ENCODE data around the gene ABHD15. TPM values are rescaled to one million over a fixed set of nuclear protein-coding genes. Genes with fewer than 3 reads are reported as not detected.

The ABHD15 gene
- polyA plus RNA-seq, 3 donors = 3.1 to 4.6 (median 3.6) TPM

DNA sequence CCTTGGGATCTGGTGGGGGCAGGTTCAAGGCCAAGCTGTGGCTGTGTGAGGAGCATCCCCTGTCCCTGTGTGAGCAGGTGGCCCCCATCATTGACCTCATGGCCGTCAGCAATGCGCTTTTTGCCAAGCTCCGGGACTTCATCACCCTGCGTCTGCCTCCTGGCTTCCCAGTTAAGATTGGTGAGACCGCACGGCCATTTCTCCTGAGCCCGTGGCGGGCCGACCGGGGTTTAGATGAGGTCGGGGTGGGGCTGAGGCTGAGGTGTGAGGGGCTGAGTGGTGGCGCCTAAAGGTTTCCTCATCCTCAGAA is 45.2 kb upstream of the ABHD15 start:
- Histone ChIP-seq H2AFZ (ENCODE audit: insufficient read depth, low read depth, low read length, poor library complexity, severe bottlenecking) (no peak overlapping the region), H3K36me3 (replicated peaks in 1 of 2; ENCODE audit: control insufficient read depth in 1 of 2, insufficient read depth in 2 of 2, low read length in 2 of 2) (no peaks in the 10 kb centered on the region), H3K27ac (ENCODE audit: low read depth in 1 of 2, low read length in 2 of 2) (no peak overlapping the region), H4K20me1 (ENCODE audit: insufficient read depth, low read length) (peaks cover 27% of the 10 kb centered on the region), H3K79me2 (ENCODE audit: insufficient read depth, low read length) (no peaks in the 10 kb centered on the region), H3K4me1 (ENCODE audit: control insufficient read depth in 1 of 2, insufficient read depth in 2 of 2, low read length in 2 of 2) (peaks cover 40 to 45% of the 10 kb centered on the region in 2 donors), H3K4me2 (replicated peaks; ENCODE audit: extremely low read depth, low read length, poor library complexity, severe bottlenecking) (no peak overlapping the region), H3K4me3 (replicated peaks in 1 of 3; ENCODE audit: low read depth in 2 of 3, low read length in 3 of 3) (no peak overlapping the region), H3K9ac (ENCODE audit: insufficient read depth, low read length, poor library complexity, severe bottlenecking) (no peak overlapping the region), H3K9me3 (replicated peaks in 1 of 2; ENCODE audit: control insufficient read depth in 1 of 2, insufficient read depth in 1 of 2, low read length in 2 of 2) (no peaks in the 10 kb centered on the region), H3K27me3 (ENCODE audit: control insufficient read depth in 2 of 2, insufficient read depth in 2 of 2, low read length in 2 of 2) (peaks cover 7 to 37% of the 10 kb centered on the region in 2 donors)
- H3K9me3 Mint-ChIP-seq = peaks cover 0 to 7% (median 1%) of the 10 kb centered on the region in 7 donors
- H3K27me3 Mint-ChIP-seq (ENCODE audit: low read depth in 3 of 3) = peaks cover 35 to 45% (median 36%) of the 10 kb centered on the region in 3 donors
- H3K4me3 Mint-ChIP-seq = peak overlapping the region in 1 of 2 donors; percentile 46
- 98% methylated on average over 4 of the region's 12 CpGs for WGBS (ENCODE audit: insufficient coverage)
- H3K27ac Mint-ChIP-seq = no peak overlapping the region
- intact Hi-C loops (cut with micrococcal nuclease) = loop anchor here in 1 of 2 donors (10.0 kb wide), 1 partner anchor 47 kb away; the partner anchor contains the start of genes ABHD15 and TP53I13
- no peak for DNase-seq
- H3K36me3 Mint-ChIP-seq = no peaks in the 10 kb centered on the region
- peaks cover 35% of the 10 kb centered on the region for H3K4me1 Mint-ChIP-seq
- TF ChIP-seq CTCF (IDR thresholded peaks at IDR 0.05) = no peak

DNA sequence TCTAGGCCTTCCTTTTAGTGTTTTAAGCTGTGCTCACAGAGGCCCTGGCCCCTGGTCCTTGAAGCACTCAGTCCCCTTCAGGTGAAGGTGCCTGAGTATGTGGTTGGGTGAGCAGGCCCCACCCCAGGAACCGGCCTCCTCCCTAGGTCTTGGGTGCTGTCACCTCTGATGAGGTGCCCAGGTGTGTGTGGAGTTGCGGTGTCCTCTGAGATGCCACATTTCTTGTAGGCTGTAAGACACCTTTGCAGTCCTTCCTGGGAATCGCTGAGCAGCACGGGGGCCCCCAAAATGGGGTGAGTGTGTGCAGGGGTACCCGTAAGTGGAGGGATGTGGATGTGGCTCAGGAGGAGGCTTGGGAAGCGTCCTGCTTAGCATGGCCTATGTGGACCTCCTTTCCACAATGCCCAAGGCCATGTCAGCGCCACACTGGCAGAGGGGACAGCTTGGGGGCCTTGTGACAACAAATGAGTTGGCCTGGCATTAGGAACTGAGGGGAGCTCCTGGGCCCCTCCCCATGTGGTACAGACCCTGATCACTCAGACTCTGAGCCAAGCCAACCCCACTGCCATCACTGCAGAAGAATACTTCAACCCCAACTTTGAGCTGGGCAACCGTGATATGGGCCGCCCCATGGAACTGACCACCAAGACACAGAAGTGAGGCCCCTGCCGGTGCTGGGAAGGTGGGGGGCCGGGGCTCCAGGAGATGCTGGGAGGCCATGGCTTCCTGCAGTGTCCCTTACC is 44.7 kb upstream of the ABHD15 start:
- Histone ChIP-seq H3K27me3 (ENCODE audit: control insufficient read depth in 2 of 2, insufficient read depth in 2 of 2, low read length in 2 of 2) (peaks cover 5 to 32% of the 10 kb centered on the region in 2 donors), H2AFZ (ENCODE audit: insufficient read depth, low read depth, low read length, poor library complexity, severe bottlenecking) (no peak overlapping the region), H3K9ac (ENCODE audit: insufficient read depth, low read length, poor library complexity, severe bottlenecking) (no peak overlapping the region), H3K79me2 (ENCODE audit: insufficient read depth, low read length) (no peaks in the 10 kb centered on the region), H3K4me1 (ENCODE audit: control insufficient read depth in 1 of 2, insufficient read depth in 2 of 2, low read length in 2 of 2) (peaks cover 35 to 40% of the 10 kb centered on the region in 2 donors), H4K20me1 (ENCODE audit: insufficient read depth, low read length) (peaks cover 22% of the 10 kb centered on the region), H3K4me2 (replicated peaks; ENCODE audit: extremely low read depth, low read length, poor library complexity, severe bottlenecking) (no peak overlapping the region), H3K36me3 (replicated peaks in 1 of 2; ENCODE audit: control insufficient read depth in 1 of 2, insufficient read depth in 2 of 2, low read length in 2 of 2) (no peaks in the 10 kb centered on the region), H3K9me3 (replicated peaks in 1 of 2; ENCODE audit: control insufficient read depth in 1 of 2, insufficient read depth in 1 of 2, low read length in 2 of 2) (no peaks in the 10 kb centered on the region), H3K4me3 (replicated peaks in 1 of 3; ENCODE audit: low read depth in 2 of 3, low read length in 3 of 3) (no peak overlapping the region), H3K27ac (ENCODE audit: low read depth in 1 of 2, low read length in 2 of 2) (no peak overlapping the region)
- no peaks in the 10 kb centered on the region for H3K36me3 Mint-ChIP-seq
- H3K27ac Mint-ChIP-seq = no peak overlapping the region
- H3K27me3 Mint-ChIP-seq (ENCODE audit: low read depth in 3 of 3) = peaks cover 30 to 40% (median 30%) of the 10 kb centered on the region in 3 donors
- WGBS (ENCODE audit: insufficient coverage) = 94% methylated on average over 8 of the region's 11 CpGs
- no peak for DNase-seq
- no peak for TF ChIP-seq CTCF (IDR thresholded peaks at IDR 0.05)
- peaks cover 29% of the 10 kb centered on the region for H3K4me1 Mint-ChIP-seq
- intact Hi-C loops (cut with micrococcal nuclease) = loop anchor here in 1 of 2 donors (10.0 kb wide), 1 partner anchor 47 kb away; the partner anchor contains the start of genes ABHD15 and TP53I13
- peak overlapping the region in 1 of 2 donors; percentile 2 for H3K4me3 Mint-ChIP-seq
- peaks cover 0 to 7% (median 1%) of the 10 kb centered on the region in 7 donors for H3K9me3 Mint-ChIP-seq
